AML-193 (cell line): Measurements from ENCODE around the gene CEBPB.
"Not testable (repeated sequence)": the region's sequence is repeated elsewhere in the genome, so short reads cannot be mapped to it uniquely, and the experiment has no call there.

ENCODE experiments used
- DNase-seq, 2 experiments: peaks; one replicate each; lab custom pipeline; 2025; lab: John Stamatoyannopoulos, UW

The CEBPB gene

DNA sequence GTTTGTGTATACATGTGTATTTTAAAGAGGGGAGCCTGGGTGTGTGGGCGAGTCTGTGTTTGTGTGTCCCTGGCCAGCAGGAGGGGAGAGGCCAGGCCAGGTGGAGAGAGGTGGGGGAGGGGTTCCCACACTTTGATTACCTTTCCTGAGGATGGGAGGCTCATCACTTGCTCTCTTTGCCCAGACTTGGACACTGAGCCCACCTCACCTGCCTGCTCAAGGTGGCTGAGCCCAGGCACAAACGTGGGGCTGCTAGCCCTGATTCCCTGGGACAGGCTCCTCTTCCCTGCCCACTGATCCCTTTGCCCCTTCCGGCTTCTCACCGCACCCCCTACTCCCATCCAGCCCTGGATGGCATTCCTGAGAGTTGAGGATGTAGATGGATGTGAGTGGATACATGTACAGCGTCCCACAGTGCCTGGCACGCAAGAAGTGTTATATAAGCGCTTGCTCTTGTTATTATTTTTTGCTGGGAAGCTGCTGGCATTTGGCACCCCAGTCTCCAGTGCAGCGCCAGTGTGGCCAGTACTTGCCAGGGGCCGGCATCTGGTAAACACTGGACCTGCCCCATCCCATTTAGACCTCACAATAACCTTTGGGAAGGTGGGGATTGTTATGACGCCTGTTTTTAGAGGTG, 2.7 kb downstream of the CEBPB start:
- no peak for DNase-seq

DNA sequence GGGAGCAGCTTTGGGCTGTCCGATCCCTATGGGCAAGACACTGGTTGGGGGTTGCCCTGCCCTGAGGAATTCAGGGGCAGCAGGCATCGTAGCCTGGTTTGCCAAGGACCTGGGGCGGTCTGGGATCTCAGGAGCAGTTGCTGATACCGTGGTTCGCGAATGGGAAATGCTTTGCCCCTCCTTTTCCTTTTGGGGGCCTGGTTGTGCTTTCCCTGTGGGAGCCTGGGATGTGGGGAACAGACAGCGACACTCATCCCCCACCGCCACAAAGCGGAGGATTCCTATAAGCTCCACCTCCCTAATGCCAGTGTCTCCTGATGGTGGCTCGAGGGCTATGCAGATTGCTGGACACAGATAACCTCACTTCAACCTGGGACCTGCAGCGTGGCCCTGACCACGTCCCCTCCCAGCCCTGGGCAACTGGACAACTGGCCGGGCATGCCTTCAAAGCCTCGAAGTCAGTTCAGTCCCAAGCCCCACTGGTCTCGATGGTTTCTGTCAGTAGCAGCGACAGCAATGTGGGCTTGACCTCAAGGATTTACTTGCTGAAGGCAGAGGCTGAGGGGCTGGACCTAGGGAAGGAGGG, 3.3 kb downstream of the CEBPB start:
- DNase-seq = no peak

DNA sequence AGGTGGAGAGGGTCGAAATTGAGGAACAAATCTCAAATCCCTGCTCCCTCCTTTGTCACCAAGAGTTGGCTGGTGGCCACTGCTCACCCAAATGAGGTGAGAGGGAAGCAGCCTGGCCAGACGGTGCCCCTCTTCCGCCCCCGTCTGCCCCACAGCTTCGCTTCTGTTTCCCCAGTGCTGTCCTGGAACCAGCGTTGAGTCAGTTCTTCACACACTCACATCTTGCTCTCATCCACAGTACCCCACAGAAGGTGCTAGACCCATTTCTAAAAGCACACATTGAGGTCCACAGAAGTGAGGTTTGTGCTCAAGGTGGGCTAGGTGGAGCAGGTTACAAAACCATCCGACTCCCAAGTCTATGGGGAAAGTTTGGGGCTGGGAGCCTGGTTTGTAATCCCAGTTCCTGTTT, 3.8 kb downstream of the CEBPB start:
- no peak for DNase-seq

GRCh38 chr20:50194831-50195523, 4.3 kb downstream of the CEBPB start:
- DNase-seq = no peak

DNA sequence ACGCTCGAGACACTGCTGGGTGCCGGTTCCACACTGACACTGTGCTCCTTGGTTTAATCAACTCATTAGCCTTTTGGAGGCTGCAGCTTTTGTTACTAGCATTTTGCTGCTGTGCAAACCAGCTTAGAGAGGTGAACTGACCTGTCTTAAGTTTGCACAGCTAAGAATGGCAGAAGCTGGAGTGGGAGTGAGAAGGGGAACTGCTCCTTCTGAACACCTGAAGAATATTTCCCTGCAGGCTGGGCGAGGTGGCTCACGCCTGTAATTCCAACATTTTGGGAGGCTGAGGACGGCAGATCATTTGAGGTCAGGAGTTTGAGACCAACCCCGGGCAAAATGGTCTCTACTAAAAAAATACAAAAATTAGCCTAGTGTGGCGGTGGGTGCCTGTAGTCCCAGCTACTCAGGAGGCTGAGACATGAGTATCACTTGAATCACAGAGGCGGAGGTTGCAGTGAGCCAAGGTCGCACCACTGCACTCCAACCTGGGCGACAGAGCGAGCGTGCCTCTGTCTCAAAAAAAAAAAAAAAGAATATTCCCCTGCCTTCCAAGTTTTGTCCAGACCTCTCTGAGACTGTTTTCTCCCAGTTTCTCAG, 5.0 kb downstream of the CEBPB start:
- DNase-seq = no peak

DNA sequence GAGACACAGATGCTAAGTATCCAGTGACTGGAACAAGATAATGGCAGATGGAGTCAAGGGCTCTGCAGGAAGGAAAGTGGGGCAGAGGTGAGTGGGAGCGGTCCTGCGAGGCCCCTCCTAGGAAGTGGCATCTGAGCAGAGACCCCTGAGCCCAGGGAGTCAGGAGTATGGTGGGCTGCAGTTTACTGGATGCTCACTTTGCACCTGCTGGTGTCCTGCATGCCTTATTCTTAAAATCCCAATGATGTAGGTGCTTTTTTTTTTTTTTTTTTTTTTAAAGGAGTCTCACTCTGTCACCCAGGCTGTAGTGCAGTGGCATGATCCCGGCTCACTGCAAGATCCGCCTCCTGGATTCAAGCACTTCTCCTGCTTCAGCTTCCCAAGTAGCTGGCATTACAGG, 5.6 kb downstream of the CEBPB start:
- no peak for DNase-seq

DNA sequence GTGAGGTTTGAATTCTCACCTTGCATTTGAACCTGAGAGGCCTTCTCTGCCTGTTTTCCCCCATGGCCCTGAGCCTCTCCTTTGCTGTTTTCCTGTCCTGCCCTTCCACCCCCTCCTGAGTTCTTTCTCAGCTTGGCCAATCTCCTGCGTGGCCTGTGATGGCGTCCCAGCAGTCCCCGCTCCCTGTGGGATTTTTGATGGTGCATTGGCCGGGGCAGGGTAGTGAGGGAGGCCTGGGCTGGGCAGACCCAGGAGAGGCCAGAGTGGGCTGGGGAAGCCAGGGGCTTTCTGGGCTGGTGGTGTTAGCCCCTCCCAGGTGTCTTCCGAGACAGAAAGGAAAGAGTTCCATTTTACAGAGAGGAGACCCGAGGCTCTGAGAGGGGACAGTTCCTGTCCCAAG, 6.3 kb downstream of the CEBPB start:
- DNase-seq = no peak

- no peak for DNase-seq
Measured at GRCh38 chr20:50197463-50198179, 7.0 kb downstream of the CEBPB start.

DNA sequence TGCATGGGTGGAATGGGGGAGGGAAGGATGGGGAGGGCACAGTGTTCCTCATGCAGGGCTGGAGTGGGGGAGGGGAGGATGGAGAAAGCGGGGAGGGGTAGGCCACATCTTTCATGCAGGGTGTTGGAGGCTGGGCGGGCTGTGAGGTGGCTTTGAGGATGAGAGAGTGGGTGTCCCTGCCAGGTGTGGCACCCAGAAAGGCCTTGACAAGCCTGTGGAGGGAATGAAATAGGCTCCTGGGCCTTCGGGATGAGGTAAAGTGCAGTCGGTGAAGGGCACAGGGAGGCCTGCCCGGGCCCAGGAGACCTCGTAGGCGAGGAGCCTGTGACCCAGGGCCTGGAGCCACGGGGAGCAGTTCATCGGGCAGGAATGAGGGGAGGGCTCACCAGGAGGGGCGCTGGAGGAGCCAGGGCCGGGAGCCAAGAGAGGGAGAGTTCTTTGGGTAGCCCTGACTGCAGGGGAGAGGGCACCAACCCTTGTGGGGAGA, 7.6 kb downstream of the CEBPB start:
- no peak for DNase-seq

GRCh38 chr20:50198716-50199115, 8.1 kb downstream of the CEBPB start:
- DNase-seq = no peak

DNA sequence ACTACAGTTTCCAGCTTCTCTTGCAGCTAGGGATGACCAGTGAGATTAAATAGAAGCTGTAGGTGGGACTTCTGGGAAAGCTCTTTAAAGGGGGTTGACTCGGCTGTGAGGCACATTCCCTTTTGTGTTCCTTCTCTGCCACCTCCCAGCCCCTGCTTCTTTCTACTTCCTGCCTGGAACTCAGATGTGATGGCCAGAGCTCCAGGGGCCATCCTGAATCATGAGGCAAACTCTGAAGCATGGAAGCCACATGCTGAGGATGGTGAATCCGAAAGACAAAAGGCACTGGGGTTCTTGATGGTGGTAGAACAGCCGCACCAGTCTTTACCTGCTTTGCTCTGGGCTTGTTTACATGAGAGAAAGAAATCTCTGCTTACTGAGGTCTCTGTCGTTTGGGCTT, 9.1 kb downstream of the CEBPB start:
- no peak for DNase-seq

DNA sequence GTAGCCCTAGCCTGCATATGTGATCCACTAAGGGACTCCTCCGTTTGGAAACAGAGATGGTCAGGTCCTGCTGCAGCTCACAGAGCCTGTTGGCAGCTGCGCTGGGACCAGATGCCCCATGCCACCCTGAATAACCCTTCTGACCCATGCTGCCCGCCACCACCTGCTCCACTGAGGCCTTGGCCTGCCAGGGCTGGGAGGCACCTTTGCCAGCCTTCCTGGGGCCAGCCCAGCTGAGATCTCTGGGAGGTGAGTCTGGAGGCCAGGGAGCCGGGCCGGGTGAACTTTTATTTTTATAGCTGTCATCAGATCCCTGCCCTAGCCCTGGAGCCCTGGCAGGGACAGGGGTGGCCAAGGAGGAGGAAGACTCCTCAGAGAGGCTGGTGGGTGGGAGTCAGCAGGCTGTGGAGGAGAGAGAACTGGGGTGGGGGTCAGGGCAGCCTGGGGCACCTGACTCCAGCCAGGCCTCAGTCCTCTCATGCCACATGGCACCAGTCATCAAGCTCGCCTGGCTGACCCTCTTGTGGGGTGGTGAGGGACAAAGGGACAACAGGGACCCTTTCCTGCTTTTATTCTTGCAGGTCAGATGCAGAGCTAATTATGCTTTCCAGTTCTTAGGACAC, 10.0 kb downstream of the CEBPB start:
- DNase-seq = no peak

DNA sequence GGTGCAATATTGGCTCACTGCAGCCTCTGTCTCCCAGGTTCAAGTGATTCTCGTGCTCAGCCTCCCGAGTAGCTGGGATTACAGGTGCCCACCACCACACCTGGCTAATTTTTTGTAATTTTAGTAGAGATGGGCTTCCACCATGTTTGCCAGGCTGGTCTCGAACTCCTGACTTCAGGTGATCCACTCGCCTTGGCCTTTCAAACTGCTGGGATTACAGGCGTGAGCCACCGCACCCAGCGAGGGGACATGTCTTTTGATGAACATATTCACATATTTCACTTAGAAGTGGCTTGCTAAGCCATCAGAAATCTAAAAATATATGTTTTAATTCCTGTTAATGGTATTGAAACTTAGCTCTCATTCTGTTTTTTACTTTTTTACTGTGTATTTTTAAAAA, 11.1 kb downstream of the CEBPB start:
- not testable (repeated sequence) for DNase-seq

DNA sequence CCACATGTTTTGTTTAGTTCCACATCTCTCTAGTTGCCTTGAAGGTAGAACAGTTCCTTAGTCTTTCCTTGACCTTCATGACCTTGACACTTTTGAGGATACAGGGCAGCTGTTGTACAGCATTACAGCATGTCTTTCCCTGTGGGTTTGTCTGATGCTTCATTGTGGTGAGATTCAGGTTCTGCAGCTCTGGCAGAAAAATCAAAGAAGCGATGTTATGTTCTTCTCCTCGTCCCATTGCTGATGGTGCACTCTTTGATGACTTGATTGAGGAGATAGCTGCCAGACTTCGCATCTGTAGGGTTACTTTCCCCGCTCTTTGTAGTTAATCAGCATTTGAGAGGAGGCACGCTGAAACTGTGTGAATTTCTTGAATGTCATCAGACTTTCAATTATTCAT, 12.0 kb downstream of the CEBPB start:
- DNase-seq = no peak

DNA sequence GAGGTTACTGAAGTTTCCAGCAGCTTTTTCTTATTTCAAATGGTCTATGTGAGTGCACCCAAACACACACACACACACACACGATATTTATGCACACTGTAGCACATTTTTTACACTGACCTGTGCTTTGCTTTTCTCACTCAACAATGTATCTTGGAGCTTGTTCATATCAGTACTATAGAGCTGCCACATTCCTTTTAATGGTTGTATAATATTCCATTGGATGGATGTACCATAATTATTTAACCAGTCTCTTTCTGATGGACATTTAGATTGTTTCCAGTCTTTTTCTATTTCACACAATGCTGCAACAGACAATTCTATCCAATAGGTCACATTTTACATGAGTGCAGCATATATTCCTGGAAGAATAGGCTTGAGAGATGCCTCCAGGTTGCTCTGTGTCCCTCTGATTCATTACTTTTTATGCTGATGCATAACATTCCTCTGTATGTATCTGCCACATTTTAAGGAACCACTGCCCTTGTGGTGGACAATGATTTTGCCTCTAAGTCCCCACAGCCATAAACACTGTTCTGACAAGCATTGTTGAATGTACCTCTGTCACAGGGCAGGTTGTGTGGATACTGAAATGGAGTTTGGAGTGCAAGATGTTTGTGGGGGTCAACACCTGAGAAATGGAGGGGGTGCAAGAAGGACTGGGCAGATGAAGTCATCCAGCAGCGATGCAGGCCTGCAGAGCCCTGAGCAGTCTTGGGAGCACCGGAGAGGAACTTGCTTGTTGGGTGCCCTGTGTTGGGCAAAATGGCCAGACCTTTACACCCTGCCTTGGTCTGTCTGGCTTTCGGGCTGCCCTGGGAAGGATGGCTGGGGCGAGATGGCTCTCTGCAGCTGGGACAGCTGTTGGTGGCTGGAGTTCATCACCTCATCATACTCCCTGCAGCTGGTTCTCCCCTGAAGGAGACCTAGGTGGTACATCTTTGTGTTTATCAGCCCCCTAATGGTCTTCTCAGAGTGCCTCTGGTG, 13.6 kb downstream of the CEBPB start:
- DNase-seq = no peak

GRCh38 chr20:50207026-50207425, 16.4 kb downstream of the CEBPB start:
- DNase-seq = no peak

- no peak for DNase-seq
Measured at GRCh38 chr20:50208085-50208491, 17.5 kb downstream of the CEBPB start.

GRCh38 chr20:50208815-50209214, 18.2 kb downstream of the CEBPB start:
- DNase-seq = not testable (repeated sequence)

- DNase-seq = no peak
Measured at GRCh38 chr20:50210066-50210619, 19.5 kb downstream of the CEBPB start.

DNA sequence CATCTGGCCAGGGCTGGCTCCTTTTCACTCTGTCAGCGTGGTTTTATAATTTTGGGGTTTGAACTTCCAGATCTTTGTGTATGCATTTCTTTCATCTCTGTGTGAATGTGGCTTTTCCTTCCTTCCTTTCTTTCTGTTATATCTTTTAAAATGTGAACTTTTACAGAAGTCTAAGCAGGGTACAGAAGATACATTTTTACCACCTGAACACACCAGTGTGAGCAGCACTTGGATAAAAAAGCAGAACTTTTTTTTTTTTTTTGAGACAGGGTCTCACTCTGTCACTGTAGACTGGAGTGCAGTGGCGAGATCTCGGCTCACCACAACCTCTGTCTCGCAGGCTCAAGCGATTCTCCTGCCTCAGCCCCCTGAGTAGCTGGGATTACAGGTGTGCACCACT, 20.5 kb downstream of the CEBPB start:
- no peak for DNase-seq
